Colonic mucosa (tissue), 4 donors: ENCODE results near the gene OSTN. TPM values are rescaled to one million over a fixed set of nuclear protein-coding genes. Genes with fewer than 3 reads are reported as not detected.

Experiments
- DNase-seq: peaks from one replicate; pipeline ENCODE4 v3.0.0-alpha.2; 2020
- H3K27ac ChIP-seq: fragments of 200-600 bp; one replicate; pipeline ENCODE4 v1.8.0; 2021
- H3K27me3 ChIP-seq: fragments of 200-600 bp; one replicate; pipeline ENCODE4 v1.8.0; 2021
- H3K36me3 ChIP-seq: fragments of 200-600 bp; one replicate; pipeline ENCODE4 v1.8.0; 2021
- H3K4me1 ChIP-seq: fragments of 200-600 bp; one replicate; pipeline ENCODE4 v1.8.0; 2021; ENCODE audit warnings: mild to moderate bottlenecking
- H3K4me3 ChIP-seq: fragments of 200-600 bp; one replicate; pipeline ENCODE4 v1.8.0; 2021
- H3K9ac ChIP-seq, 2 donors: one replicate each; pipeline ENCODE4 v1.7.0; 2013; ENCODE audit warnings: control low read depth in 2 of 2, low read depth in 2 of 2, low read length in 2 of 2
- H3K9me3 ChIP-seq: fragments of 200-600 bp; one replicate; pipeline ENCODE4 v1.8.0; 2021
- intact Hi-C: fragments of 100-400 bp; cut with DNase I; formaldehyde crosslinking; loops from one replicate; pipeline ENCODE4 v1.14.1; 2022
- total RNA-seq, 2 donors: library from RNA; stranded (reverse); fragmentation: NEBNext Ultra II Directional in 1 of 2; extraction: Animal tissue kit (Norgen Biotek cat#: 25700) in 1 of 2; gene quantifications; one replicate each; pipeline ENCODE4 v1.2.1, GENCODE V29; 2021
- TF ChIP-seq, protein P1 (sequence below): fragments of 200-600 bp; IDR thresholded peaks from one replicate; pipeline ENCODE4 v1.8.0; 2022; ENCODE audit warnings: antibody characterized with exemption, mild to moderate bottlenecking
- donor health status: healthy.
- donor health status: DM: no; HTN: no; CAD: no.
- donor health status: DM: no; HTN: no; CAD: no.

Gene OSTN
- total RNA-seq, 2 donors from 2014 or later: not detected

GRCh38 chr3:191314109-191314728, 115.2 kb downstream of the OSTN start:
- H3K27me3 ChIP-seq: no peaks in the 10 kb centered on the region
- H3K4me1 ChIP-seq: no peaks in the 10 kb centered on the region
- no peak overlapping the region for H3K4me3 ChIP-seq
- H3K27ac ChIP-seq: no peak overlapping the region
- H3K36me3 ChIP-seq: no peaks in the 10 kb centered on the region
- intact Hi-C loops: no loop called here
- TF ChIP-seq, protein P1, sequence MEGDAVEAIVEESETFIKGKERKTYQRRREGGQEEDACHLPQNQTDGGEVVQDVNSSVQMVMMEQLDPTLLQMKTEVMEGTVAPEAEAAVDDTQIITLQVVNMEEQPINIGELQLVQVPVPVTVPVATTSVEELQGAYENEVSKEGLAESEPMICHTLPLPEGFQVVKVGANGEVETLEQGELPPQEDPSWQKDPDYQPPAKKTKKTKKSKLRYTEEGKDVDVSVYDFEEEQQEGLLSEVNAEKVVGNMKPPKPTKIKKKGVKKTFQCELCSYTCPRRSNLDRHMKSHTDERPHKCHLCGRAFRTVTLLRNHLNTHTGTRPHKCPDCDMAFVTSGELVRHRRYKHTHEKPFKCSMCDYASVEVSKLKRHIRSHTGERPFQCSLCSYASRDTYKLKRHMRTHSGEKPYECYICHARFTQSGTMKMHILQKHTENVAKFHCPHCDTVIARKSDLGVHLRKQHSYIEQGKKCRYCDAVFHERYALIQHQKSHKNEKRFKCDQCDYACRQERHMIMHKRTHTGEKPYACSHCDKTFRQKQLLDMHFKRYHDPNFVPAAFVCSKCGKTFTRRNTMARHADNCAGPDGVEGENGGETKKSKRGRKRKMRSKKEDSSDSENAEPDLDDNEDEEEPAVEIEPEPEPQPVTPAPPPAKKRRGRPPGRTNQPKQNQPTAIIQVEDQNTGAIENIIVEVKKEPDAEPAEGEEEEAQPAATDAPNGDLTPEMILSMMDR: no peak
- no peak for DNase-seq
- H3K9ac ChIP-seq: no peak overlapping the region
- H3K9me3 ChIP-seq: no peaks in the 10 kb centered on the region

Other genes starting within 250 kb of the OSTN start
- gene CCDC50, start 130.2 kb downstream of the OSTN start, total RNA-seq: 10 to 100 TPM; 33.4 to 53.3 TPM
- gene UTS2B, start 131.3 kb downstream of the OSTN start, total RNA-seq: under 1 TPM in 1 of 2 donors, not detected in 1; 0.69 TPM